GM18519 (cell line): ENCODE measurements around the gene RALY.

Experiments
- ATAC-seq: cut with Tn5 transposase; IDR thresholded peaks from one replicate; pipeline ENCODE4 v1.9.1; 2021; ENCODE audit warnings: mild to moderate bottlenecking, moderate library complexity; ENCODE audit not compliant: unreplicated experiment, low FRiP score

The RALY gene

GRCh38 chr20:33993576-33994221 lies at the start of gene RALY:
TSS of gene RALY (plus strand) at chr20:33993911. CDS start at chr20:34072075, 78,164 bp downstream.
- peak; percentile 35 for ATAC-seq

- ATAC-seq = no peak
Measured at GRCh38 chr20:33944914-33945313, 48.8 kb upstream of the RALY start.

DNA sequence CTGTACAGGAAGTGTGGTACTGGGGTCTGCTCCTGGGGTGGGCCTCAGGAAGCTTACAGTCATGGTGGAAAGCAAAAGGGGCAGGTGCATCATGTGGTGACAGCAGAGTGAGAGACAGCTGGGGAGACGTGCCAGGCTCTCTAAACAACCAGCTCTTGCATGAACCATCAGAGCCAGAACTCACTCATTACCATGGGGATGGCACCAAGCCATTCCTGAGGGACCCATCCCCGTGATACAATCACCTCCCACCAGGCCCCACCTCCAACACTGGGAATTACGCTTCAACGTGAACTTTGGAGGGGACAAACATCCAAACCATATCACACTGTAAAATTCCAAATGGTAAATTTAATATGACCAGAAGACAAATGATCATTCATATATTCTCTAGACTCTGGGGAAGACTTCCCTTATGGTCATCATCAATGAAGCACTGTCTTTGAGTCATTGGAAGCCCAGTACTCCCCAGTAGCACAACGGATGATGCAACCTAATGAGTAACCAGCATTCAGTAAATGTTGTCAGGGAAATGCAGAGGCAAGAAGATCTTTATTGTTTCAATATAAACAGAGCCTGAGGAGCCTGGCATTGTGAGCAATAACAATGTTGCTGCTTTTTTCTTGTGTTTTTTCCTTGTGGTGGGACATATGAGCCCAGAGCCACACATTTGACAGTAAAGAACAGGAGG lies 48.2 kb upstream of the RALY start:
- ATAC-seq = no peak

GRCh38 chr20:33947709-33948295 lies 45.9 kb upstream of the RALY start:
- no peak for ATAC-seq

DNA sequence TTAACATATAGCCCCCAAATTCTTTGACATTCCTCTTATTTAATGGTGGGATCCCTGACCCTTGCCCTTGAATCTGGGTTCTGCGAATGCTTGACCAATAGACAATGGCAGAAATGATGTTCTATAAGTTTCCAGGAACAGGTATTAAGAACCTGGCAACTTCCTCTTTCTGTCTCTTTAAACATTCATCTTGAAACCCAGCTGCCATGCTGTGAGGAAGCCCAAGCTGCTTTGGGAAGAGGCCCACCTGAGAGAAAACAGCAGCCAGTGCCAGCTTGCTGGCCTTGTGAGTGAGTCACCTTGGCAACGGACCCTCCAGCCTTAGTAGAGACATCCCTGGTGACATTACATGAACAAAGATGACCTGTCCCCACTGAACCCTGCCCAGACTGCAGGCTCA lies 45.2 kb upstream of the RALY start:
- no peak for ATAC-seq

GRCh38 chr20:33951171-33951570 lies 42.5 kb upstream of the RALY start:
- ATAC-seq = no peak

- no peak for ATAC-seq
Measured at GRCh38 chr20:33954504-33954903, 39.2 kb upstream of the RALY start.

DNA sequence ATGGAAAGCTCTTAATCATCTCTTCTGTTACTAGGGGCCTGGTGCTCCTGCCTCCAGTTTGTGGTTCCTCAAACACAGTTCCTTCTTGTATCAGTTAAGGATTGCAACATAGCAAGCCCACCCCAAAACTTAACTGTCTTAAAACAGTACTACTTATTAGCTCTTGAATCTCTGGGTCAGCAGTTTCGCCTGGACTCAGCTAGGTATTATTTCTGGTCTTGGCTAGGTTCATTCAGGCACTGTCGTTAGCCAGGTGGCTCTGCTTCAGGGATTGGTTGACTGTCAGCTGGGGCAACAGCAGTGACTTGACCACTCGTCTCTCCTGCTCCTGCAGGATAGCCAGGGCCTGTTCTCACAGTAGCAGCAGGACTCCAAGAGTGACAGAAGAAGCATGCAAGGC lies 30.0 kb upstream of the RALY start:
- no peak for ATAC-seq

- ATAC-seq = no peak
Measured at GRCh38 chr20:33964441-33964840, 29.3 kb upstream of the RALY start.

GRCh38 chr20:33967126-33967525 lies 26.6 kb upstream of the RALY start:
- ATAC-seq = no peak

GRCh38 chr20:33969563-33969962 lies 24.1 kb upstream of the RALY start:
- ATAC-seq = no peak

DNA sequence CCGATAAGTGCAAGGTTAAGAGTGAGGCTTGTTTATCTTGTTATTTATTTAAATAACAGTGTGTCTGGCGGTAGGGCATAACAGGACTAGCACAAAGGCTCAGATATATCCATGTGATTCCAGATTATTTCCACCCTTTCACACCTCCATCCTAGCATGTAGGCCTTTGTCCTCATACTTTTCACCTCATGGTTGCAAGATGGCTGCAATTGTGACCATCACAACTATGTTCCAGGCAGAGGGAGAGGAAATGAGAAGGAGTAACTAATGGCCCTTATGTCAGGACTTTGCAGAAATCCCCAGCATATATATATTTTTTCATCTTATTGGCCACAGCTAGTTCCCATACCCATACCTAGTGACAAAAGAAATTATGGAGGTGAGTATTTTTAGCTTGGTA lies 23.5 kb upstream of the RALY start:
- no peak for ATAC-seq

GRCh38 chr20:33971147-33971975 lies 22.4 kb upstream of the RALY start:
- no peak for ATAC-seq

GRCh38 chr20:33976959-33977358 lies 16.8 kb upstream of the RALY start:
- ATAC-seq = no peak

- no peak for ATAC-seq
Measured at GRCh38 chr20:33977535-33977934, 16.2 kb upstream of the RALY start.

DNA sequence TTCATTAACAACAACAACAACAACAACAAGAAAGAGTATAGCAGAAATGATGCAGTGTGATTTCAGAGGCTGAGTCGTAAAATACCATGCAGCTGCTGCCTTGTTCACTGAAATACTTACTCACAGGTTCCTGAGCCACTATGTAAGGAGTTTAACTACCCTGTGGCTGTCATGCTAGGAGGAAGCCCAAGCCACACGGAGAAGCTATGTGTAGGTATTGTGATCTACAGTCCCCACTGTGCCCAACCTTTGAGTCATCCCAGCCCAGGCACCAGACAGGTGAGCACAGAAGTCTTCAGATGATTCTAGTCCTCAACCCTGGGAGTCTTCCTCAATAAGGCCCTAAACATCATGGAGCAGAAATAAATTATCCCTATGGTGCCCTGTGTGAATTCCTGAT lies 14.6 kb upstream of the RALY start:
- ATAC-seq = no peak

GRCh38 chr20:33981347-33981746 lies 12.4 kb upstream of the RALY start:
- ATAC-seq = no peak

- ATAC-seq = no peak
Measured at GRCh38 chr20:33981964-33982363, 11.7 kb upstream of the RALY start.

DNA sequence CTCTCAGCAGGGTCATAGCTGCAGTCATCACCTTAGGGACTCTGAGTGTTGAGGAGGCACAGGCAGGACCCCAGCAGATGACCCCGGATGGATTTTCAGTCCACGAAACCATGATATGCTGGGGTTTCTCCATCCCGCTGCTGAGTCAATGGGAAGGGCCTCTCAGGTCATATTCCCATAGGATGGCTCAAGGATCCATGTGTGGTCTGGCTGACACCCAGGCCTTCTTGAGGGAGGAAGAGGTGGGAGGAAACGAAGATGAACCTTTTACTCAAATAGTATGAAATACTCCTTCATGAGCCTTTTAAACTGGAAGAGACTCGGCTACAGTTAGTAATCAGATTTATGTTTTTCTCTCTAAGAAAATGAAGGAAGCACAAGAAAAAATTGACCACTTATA lies 10.3 kb upstream of the RALY start:
- no peak for ATAC-seq

DNA sequence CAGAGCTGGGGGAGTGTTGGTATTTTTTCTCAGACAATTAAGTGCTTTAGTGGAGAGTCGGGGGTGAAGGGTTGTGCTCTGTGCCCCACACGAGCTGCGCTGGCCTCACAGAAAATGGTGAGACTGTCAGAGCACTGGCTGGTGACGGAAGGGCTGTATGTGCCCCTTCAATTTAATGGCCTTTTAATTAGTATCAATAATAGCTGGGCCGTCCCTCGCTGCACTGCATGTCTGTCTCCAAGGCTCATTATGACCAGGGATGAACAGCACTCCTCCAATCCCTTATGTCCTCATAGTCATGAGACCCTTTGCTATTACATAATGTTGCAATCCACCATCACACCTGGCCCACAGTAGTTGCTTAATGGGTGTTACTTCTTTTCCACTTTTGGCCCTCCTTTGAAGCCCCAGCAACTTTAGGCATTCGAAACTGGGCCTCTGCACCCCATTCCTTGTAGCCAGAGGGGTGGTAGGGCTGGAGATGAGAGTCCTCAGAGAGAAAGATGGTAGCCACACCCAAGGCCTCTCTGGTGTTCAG lies 9.5 kb upstream of the RALY start:
- no peak for ATAC-seq

DNA sequence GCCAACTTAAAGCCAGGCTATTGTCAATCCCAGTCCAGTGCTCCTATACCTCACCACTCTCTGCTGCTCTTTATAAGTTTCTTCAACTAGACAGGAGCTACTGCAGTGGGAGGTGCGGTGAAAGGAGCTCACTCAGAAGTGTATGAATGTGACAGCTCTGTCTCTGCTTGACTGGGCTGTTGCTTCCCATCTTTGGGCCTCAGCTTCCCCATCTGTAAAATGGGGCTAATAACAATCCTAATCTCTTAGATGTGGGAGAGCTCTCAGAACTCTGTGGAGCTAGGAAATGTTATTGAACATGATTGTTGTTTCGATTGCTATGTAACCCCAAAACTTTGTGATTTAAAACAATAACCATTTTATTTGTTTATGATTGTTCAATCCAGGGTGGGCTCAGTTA lies 8.4 kb upstream of the RALY start:
- no peak for ATAC-seq
